Activated naive CD8-positive, alpha-beta T cell (primary cell): ENCODE data around the gene FOXK1.
A peak's percentile ranks its signal among the peaks of the same experiment; 100 is the strongest.
"Not testable (repeated sequence)": the region's sequence is repeated elsewhere in the genome, so short reads cannot be mapped to it uniquely, and the experiment has no call there.

Experiments
- H3K27ac Mint-ChIP-seq: one replicate; pipeline ENCODE4 v1.8.0; 2021; ENCODE audit warnings: mixed read lengths
- H3K27me3 Mint-ChIP-seq: one replicate; pipeline ENCODE4 v1.8.0; 2021; ENCODE audit warnings: mixed read lengths
- H3K36me3 Mint-ChIP-seq: one replicate; pipeline ENCODE4 v1.8.0; 2021; ENCODE audit warnings: mixed read lengths
- H3K4me1 Mint-ChIP-seq: one replicate; pipeline ENCODE4 v1.8.0; 2021; ENCODE audit warnings: low read depth, mixed read lengths
- H3K4me3 Mint-ChIP-seq: one replicate; pipeline ENCODE4 v1.8.0; 2021; ENCODE audit warnings: mild to moderate bottlenecking, mixed read lengths
- H3K9me3 Mint-ChIP-seq: one replicate; pipeline ENCODE4 v1.8.0; 2021; ENCODE audit warnings: low read depth, mixed read lengths

The FOXK1 gene

GRCh38 chr7:4791101-4791737, 109.1 kb downstream of the FOXK1 start:
- Mint-ChIP-seq H3K27ac (no peak overlapping the region), H3K27me3 (no peaks in the 10 kb centered on the region), H3K4me1 (peaks cover 4% of the 10 kb centered on the region), H3K4me3 (peak overlapping the region; percentile 17), H3K36me3 (no peaks in the 10 kb centered on the region), H3K9me3 (no peaks in the 10 kb centered on the region)

- Mint-ChIP-seq H3K27ac (no peak overlapping the region), H3K4me3 (peak overlapping the region; percentile 17), H3K36me3 (no peaks in the 10 kb centered on the region), H3K9me3 (no peaks in the 10 kb centered on the region), H3K4me1 (peaks cover 4% of the 10 kb centered on the region), H3K27me3 (no peaks in the 10 kb centered on the region)
These were observed 109.8 kb downstream of the FOXK1 start for GRCh38 chr7:4791738-4792536.

- Mint-ChIP-seq H3K36me3 (no peaks in the 10 kb centered on the region), H3K27ac (no peak overlapping the region), H3K9me3 (no peaks in the 10 kb centered on the region), H3K4me3 (no peak overlapping the region), H3K27me3 (no peaks in the 10 kb centered on the region), H3K4me1 (peaks cover 4% of the 10 kb centered on the region)
These were observed 110.5 kb downstream of the FOXK1 start for GRCh38 chr7:4792537-4793126.

- not testable (repeated sequence) for H3K27ac Mint-ChIP-seq, H3K4me1 Mint-ChIP-seq, H3K27me3 Mint-ChIP-seq, H3K9me3 Mint-ChIP-seq, H3K36me3 Mint-ChIP-seq, H3K4me3 Mint-ChIP-seq
These were observed 111.4 kb downstream of the FOXK1 start for GRCh38 chr7:4793385-4793993.

GRCh38 chr7:4794171-4794570, 112.1 kb downstream of the FOXK1 start:
- not testable (repeated sequence) for H3K9me3 Mint-ChIP-seq, H3K4me1 Mint-ChIP-seq, H3K27me3 Mint-ChIP-seq, H3K4me3 Mint-ChIP-seq, H3K27ac Mint-ChIP-seq, H3K36me3 Mint-ChIP-seq

DNA sequence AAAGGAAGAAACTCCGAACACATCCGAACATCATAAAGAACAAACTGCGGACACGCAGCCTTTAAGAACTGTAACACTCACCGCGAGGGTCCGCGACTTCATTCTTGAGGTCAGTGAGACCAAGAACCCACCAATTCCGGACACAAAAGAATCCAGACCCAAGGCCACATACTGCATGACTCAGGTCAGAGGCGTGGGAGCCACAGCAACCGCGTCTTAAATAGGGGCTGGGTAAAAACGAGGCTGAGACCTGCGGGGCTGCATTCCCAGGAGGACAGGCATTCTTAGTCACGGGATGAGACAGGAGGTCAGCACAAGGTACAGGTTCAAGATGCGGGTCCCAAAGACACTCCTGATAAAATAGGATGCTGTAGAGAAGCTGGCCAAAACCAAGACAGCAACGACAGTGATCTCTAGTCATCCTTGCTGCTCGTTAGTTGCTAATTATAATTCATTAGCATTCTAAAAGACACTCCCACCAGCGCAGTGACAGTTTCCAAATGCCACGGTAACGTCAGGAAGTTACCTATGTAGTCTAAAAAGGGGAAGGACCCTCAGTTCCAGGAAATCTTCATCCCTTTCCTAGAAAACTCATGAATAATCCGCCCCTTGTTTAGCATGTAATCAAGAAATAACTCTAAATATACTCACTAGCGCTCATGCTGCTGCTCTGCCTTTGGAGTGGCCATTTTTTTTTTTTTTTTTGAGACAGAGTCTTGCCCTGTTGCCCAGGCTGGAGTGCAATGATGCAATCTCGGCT, 112.7 kb downstream of the FOXK1 start:
- Mint-ChIP-seq H3K4me1 (peaks cover 4% of the 10 kb centered on the region), H3K36me3 (no peaks in the 10 kb centered on the region), H3K4me3 (no peak overlapping the region), H3K9me3 (no peaks in the 10 kb centered on the region), H3K27ac (no peak overlapping the region), H3K27me3 (no peaks in the 10 kb centered on the region)

DNA sequence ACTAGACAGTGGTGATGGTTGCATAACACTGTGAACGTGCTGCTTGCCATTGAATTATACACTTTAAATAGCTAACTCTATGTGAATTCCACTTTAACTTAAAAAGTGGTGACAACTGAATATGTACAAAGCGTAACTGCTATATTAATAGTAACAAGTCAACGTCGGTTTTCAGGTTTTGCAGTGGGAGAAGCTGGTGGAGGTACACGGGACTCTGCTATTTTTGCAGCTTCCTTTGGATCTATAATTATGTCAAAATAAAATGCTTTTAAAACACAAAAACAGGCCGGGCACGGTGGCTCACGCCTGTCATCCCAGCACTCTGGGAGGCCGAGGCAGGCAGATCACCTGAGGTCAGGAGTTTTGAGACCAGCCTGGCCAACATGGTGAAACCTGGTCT, 114.4 kb downstream of the FOXK1 start:
- H3K9me3 Mint-ChIP-seq = no peaks in the 10 kb centered on the region
- H3K4me3 Mint-ChIP-seq = no peak overlapping the region
- peaks cover 4% of the 10 kb centered on the region for H3K4me1 Mint-ChIP-seq
- no peaks in the 10 kb centered on the region for H3K36me3 Mint-ChIP-seq
- no peaks in the 10 kb centered on the region for H3K27me3 Mint-ChIP-seq
- no peak overlapping the region for H3K27ac Mint-ChIP-seq

GRCh38 chr7:4797858-4798705, 116.0 kb downstream of the FOXK1 start:
- Mint-ChIP-seq H3K27me3 (no peaks in the 10 kb centered on the region), H3K4me3 (no peak overlapping the region), H3K9me3 (no peaks in the 10 kb centered on the region), H3K27ac (no peak overlapping the region), H3K36me3 (no peaks in the 10 kb centered on the region), H3K4me1 (peaks cover 4% of the 10 kb centered on the region)

DNA sequence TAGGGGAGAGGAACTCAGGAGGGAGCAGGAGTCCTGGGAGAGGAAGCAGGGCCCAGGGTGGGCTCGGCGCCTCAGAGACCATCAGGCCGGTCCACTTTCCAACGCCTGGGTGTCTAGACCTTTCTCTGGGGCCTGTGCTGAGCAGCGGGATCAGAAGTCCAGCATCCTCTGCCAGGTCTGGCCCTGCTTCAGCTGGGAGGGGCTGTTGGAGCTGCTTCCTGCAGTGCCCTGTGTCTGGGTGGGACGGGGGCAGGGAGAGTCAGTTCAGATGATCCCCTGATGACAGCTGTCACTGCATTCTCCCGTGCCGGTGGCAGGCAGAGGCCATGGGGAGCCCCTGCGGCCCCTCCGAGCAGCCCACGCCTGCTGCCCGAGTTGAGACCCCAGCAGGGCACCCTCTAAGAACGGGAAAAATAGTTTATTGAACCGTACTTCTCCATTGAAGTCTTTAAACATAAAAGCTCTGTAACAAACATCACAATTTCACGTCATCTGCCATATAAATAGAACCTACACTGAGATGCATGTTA, 116.7 kb downstream of the FOXK1 start:
- no peaks in the 10 kb centered on the region for H3K36me3 Mint-ChIP-seq

DNA sequence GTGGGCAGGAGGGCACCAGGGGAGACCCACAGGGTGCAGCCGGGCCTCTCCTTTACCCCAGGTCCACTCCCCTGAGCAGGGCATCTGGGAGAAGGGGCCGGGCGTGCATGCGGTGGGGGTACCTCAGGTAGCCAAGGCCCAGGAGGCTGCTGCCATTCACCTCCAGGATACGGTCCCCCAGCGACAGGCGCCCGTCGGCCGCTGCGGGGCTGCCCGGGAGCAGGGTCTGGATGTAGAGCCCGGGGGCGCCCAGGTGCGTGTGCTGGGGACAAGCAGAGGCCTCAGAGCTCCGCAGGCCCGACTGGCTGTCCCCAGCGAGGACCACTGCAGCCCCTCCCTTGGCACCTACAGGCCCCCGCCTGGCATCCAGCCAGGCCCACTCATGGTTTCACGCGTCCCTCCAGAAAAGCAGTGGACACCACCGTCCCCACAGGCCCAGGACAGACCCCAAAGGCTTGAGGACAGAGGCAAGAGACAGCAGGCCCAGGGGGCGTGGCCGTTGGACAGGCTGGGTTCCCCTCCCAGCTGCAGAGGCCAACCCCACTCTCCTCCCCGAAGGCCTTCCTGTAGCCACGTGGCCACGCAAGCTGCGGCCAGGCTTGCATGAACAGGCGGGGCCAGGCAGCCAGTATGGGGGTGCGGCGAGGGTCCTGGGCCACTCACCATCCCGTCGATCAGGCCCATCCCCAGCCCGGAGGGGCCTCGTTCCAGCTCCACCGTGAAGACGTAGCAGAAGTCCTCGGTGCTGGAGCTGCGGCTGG, 117.6 kb downstream of the FOXK1 start:
- Mint-ChIP-seq H3K4me1 (no peaks in the 10 kb centered on the region), H3K27me3 (no peaks in the 10 kb centered on the region), H3K27ac (no peak overlapping the region)

More for the DNA sequence above, 116.7 kb downstream of the FOXK1 start:
- Mint-ChIP-seq H3K4me1 (peaks cover 4% of the 10 kb centered on the region), H3K9me3 (no peaks in the 10 kb centered on the region), H3K27me3 (no peaks in the 10 kb centered on the region), H3K4me3 (no peak overlapping the region), H3K27ac (no peak overlapping the region)

GRCh38 chr7:4800487-4800886, 118.4 kb downstream of the FOXK1 start:
- no peaks in the 10 kb centered on the region for H3K27me3 Mint-ChIP-seq
- H3K36me3 Mint-ChIP-seq = no peaks in the 10 kb centered on the region
- H3K4me3 Mint-ChIP-seq = no peak overlapping the region
- no peaks in the 10 kb centered on the region for H3K9me3 Mint-ChIP-seq
- H3K27ac Mint-ChIP-seq = no peak overlapping the region
- H3K4me1 Mint-ChIP-seq = no peaks in the 10 kb centered on the region

More for the DNA sequence above, 117.6 kb downstream of the FOXK1 start:
- Mint-ChIP-seq H3K36me3 (no peaks in the 10 kb centered on the region), H3K9me3 (no peaks in the 10 kb centered on the region), H3K4me3 (no peak overlapping the region)

DNA sequence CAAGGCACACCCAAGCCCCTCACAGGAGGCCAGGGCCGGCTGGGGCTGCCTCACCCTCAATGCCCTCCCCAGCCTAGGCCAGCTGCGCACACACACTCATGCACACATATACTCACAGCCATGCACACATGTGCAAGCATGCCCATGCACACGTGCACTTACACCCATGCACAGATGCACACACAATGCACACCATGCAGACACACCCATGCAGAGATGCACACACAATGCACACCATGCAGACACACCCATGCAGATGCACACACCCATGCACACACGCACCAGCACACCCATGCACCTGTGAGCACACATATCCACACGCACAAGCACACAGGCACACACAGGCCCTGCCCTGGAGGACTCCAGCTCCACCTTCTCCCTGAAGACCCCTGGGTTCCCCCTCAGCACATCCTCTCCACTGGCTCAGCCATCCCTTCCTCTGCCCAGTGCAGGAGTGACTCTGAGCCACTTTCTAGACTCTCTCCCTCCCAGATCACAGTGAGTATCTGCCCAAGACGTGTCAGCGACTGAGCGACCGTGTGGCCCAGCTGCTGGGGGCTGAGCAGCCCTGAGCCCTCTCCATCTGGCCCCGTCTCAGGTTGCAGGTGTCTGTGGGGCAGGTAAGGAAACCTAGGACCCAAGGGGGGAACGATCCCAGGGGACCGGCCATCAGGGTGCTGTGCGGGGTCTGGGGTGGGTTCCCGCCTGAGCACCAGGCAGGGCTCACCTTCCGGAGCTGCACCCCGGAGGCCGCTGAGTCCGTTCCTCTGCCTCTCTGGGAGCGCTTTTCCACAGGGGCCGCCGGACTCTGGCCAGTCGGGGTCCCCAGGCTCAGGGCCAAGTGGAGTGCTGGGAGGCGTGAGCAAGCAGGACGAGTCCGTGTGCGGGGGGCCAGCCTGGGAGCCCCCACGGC, 119.1 kb downstream of the FOXK1 start:
- no peak overlapping the region for H3K27ac Mint-ChIP-seq

More for the DNA sequence above, 119.1 kb downstream of the FOXK1 start:
- Mint-ChIP-seq H3K4me1 (no peaks in the 10 kb centered on the region), H3K4me3 (no peak overlapping the region), H3K27me3 (no peaks in the 10 kb centered on the region), H3K36me3 (no peaks in the 10 kb centered on the region), H3K9me3 (no peaks in the 10 kb centered on the region)
